Panc1 (cell line): ENCODE measurements around the gene PF4V1. TPM values are rescaled to one million over a fixed set of nuclear protein-coding genes. Genes with fewer than 3 reads are reported as not detected.

Experiments used
- ATAC-seq: fragments of 200-7000 bp; cut with Tn5 transposase; 2 replicates; pipeline ENCODE4 v1.9.1; 2020; ENCODE audit warnings: mild to moderate bottlenecking, moderate library complexity
- BruUV-seq: library from RNA; stranded (reverse); fragments of 400-500 nt; replicated peaks from 2 replicates; lab custom pipeline; 2021; lab: Mats Ljungman, UMichigan
- CTCF ChIA-PET: fragments of 300-600 bp; sonication (Branson Sonifier 250); formaldehyde crosslinking; loops from one replicate; lab custom pipeline; 2022; ENCODE audit warnings: antibody characterized with exemption; lab: Charles Lee
- POLR2A ChIA-PET: fragments of 300-600 bp; sonication (Branson Sonifier 250); formaldehyde crosslinking; loops from one replicate; lab custom pipeline; 2022; ENCODE audit warnings: antibody characterized with exemption; lab: Charles Lee
- DNase-seq: peaks from one replicate; pipeline ENCODE4 v3.0.0-alpha.2; 2010; ENCODE audit warnings: low read depth, low spot score
- H3K27ac ChIP-seq: 2 replicates; pipeline ENCODE4 v1.5.1; 2011; ENCODE audit warnings: mild to moderate bottlenecking, low read length, inconsistent platforms
- H3K27me3 ChIP-seq: fragments of 200-500 bp; sonication (Bioruptor generic); 2 replicates; pipeline ENCODE4 v1.6.0; 2014; ENCODE audit warnings: low read length, inconsistent platforms; ENCODE audit not compliant: control insufficient read depth, insufficient read depth
- H3K36me3 ChIP-seq: fragments of 200-500 bp; sonication (Bioruptor generic); 2 replicates; pipeline ENCODE4 v1.5.1; 2014; ENCODE audit warnings: inconsistent platforms, mild to moderate bottlenecking, low read length, moderate library complexity; ENCODE audit not compliant: control insufficient read depth, insufficient read depth
- H3K4me1 ChIP-seq: 2 replicates; pipeline ENCODE4 v1.5.1; 2011; ENCODE audit warnings: inconsistent platforms, mild to moderate bottlenecking, low read length, moderate library complexity; ENCODE audit not compliant: control insufficient read depth, insufficient read depth
- H3K4me3 ChIP-seq, 2 experiments: 2 replicates each; pipeline ENCODE4 v1.5.1; 2011 to 2012; ENCODE audit warnings: low read depth in 2 of 2, low read length in 2 of 2, mild to moderate bottlenecking in 2 of 2, inconsistent platforms in 1 of 2, moderate library complexity in 1 of 2
- H3K9me3 ChIP-seq: fragments of 200-500 bp; sonication (Bioruptor generic); 2 replicates; pipeline ENCODE4 v1.5.1; 2014; ENCODE audit warnings: low read depth, mild to moderate bottlenecking, inconsistent platforms, low read length, moderate library complexity; ENCODE audit not compliant: control insufficient read depth, insufficient read depth
- POLR2AphosphoS5 ChIP-seq: IDR thresholded peaks from 2 replicates; pipeline ENCODE4 v1.6.1; 2012; ENCODE audit warnings: mild to moderate bottlenecking, low read depth, low read length, moderate library complexity
- SIN3A ChIP-seq: IDR thresholded peaks from 2 replicates; pipeline ENCODE4 v1.6.1; 2012; ENCODE audit warnings: low read depth, mild to moderate bottlenecking, low read length, moderate library complexity, borderline replicate concordance; ENCODE audit not compliant: insufficient read depth
- TCF7L2 ChIP-seq: IDR thresholded peaks from 2 replicates; pipeline ENCODE4 v1.6.1; 2011; ENCODE audit warnings: mild to moderate bottlenecking, low read depth, low read length, inconsistent platforms
- in situ Hi-C: cut with HindIII; loops from 2 replicates; pipeline ENCODE4 v1.10.0; 2016; ENCODE audit warnings: low sequenced_read_pairs, low pct_unique_long_range_greater_than_20kb
- intact Hi-C: fragments of 100-400 bp; cut with micrococcal nuclease; formaldehyde crosslinking; loops from one replicate; pipeline ENCODE4 v1.10.0; 2022; ENCODE audit not compliant: unreplicated experiment
- total RNA-seq: library from RNA; stranded (reverse); gene quantifications from one replicate; pipeline ENCODE4 v1.2.1, GENCODE V29; 2021; ENCODE audit not compliant: unreplicated experiment
- TF ChIP-seq, protein P1 (sequence below): fragments of 450-650 bp; IDR thresholded peaks from 2 replicates; pipeline ENCODE4 v1.5.1; 2017; ENCODE audit warnings: mild to moderate bottlenecking
- TF ChIP-seq, protein P2 (sequence below), 2 experiments: IDR thresholded peaks; 2 replicates each; pipeline ENCODE4 v1.6.1; 2011 to 2012; ENCODE audit warnings: low read depth in 2 of 2, control low read depth in 1 of 2, low read length in 1 of 2, mild to moderate bottlenecking in 1 of 2, moderate library complexity in 1 of 2; ENCODE audit not compliant: insufficient read depth in 1 of 2

Gene PF4V1
- total RNA-seq, 1 experiment from 2014 or later = 0.51 TPM

DNA sequence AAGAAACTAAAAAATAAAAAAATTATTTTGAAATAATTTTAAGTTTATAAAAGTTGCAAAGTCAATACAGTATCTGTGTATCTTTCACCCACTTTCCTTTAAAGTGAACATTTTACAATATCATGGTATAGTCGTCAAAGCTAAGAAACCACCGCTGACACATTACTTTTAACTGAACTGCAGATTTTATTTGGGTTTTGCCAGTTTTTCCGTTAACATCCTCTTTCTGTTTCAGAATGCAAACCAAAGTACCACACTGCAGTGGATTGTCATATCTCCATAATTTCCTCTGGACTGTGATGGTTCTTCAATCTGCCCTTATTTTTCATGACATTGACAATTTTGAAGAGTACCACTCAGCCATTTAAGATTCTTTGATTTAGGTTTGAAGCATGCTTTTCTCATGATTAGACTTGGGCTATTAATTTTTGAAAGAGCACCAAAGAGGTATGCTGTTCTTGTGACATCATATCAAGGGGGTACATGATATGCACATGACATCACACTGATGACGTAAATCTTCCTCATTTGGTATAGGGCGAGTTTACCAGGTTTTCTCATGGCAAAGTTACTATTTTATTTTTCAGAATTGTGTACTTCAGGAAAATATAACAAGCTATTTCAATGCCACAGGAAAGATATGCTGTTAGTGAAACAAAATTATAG, 12.5 kb downstream of the PF4V1 start:
- no peaks in the 10 kb centered on the region for H3K27me3 ChIP-seq
- intact Hi-C loops (loop anchor here (5.0 kb wide), 1 partner anchor 203 kb away; no protein-coding TSS in a partner anchor), in situ Hi-C loops (no loop called here)
- CTCF ChIA-PET = no interaction called here
- no peaks in the 10 kb centered on the region for H3K36me3 ChIP-seq
- DNase-seq (no peak), ATAC-seq (no peak)
- H3K4me3 ChIP-seq = no peak overlapping the region
- no TSS peak for BruUV-seq
- peaks cover 5% of the 10 kb centered on the region for H3K4me1 ChIP-seq
- no peak overlapping the region; the same call in 1 of the 2 replicates for H3K27ac ChIP-seq
- no peaks in the 10 kb centered on the region for H3K9me3 ChIP-seq
- TF ChIP-seq POLR2AphosphoS5 = no peak
- no peak for TF ChIP-seq TCF7L2
- TF ChIP-seq, protein P1, sequence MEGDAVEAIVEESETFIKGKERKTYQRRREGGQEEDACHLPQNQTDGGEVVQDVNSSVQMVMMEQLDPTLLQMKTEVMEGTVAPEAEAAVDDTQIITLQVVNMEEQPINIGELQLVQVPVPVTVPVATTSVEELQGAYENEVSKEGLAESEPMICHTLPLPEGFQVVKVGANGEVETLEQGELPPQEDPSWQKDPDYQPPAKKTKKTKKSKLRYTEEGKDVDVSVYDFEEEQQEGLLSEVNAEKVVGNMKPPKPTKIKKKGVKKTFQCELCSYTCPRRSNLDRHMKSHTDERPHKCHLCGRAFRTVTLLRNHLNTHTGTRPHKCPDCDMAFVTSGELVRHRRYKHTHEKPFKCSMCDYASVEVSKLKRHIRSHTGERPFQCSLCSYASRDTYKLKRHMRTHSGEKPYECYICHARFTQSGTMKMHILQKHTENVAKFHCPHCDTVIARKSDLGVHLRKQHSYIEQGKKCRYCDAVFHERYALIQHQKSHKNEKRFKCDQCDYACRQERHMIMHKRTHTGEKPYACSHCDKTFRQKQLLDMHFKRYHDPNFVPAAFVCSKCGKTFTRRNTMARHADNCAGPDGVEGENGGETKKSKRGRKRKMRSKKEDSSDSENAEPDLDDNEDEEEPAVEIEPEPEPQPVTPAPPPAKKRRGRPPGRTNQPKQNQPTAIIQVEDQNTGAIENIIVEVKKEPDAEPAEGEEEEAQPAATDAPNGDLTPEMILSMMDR = no peak
- TF ChIP-seq SIN3A = no peak
- TF ChIP-seq, protein P2, sequence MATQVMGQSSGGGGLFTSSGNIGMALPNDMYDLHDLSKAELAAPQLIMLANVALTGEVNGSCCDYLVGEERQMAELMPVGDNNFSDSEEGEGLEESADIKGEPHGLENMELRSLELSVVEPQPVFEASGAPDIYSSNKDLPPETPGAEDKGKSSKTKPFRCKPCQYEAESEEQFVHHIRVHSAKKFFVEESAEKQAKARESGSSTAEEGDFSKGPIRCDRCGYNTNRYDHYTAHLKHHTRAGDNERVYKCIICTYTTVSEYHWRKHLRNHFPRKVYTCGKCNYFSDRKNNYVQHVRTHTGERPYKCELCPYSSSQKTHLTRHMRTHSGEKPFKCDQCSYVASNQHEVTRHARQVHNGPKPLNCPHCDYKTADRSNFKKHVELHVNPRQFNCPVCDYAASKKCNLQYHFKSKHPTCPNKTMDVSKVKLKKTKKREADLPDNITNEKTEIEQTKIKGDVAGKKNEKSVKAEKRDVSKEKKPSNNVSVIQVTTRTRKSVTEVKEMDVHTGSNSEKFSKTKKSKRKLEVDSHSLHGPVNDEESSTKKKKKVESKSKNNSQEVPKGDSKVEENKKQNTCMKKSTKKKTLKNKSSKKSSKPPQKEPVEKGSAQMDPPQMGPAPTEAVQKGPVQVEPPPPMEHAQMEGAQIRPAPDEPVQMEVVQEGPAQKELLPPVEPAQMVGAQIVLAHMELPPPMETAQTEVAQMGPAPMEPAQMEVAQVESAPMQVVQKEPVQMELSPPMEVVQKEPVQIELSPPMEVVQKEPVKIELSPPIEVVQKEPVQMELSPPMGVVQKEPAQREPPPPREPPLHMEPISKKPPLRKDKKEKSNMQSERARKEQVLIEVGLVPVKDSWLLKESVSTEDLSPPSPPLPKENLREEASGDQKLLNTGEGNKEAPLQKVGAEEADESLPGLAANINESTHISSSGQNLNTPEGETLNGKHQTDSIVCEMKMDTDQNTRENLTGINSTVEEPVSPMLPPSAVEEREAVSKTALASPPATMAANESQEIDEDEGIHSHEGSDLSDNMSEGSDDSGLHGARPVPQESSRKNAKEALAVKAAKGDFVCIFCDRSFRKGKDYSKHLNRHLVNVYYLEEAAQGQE (IDR thresholded peaks at IDR 0.05; ENCODE audit: insufficient read depth in 1 of 2, low read depth in 2 of 2, low read length in 1 of 2) = no peak
- POLR2A ChIA-PET = no interaction called here

DNA sequence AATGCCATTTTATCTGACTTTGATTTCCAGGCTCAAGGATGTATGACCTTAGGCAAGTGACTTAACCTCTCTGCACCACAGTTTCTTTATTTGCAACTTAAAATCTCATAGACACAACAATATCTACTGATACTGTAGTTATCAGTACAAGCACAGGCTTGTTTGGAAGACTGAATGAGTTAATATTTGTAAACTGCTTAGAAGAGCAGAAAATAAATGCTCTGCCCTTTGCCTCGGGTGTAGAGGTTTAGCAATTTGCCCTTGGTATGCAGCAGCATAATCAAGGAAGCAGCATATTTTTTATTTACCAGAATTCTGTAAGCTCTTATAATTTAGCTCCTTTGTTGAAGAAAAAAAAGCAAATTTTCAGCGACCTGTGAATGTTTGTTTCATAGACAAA, 13.2 kb downstream of the PF4V1 start:
- Histone ChIP-seq H3K9me3 (no peaks in the 10 kb centered on the region), H3K27ac (no peak overlapping the region; the same call in 1 of the 2 replicates), H3K4me1 (peaks cover 5% of the 10 kb centered on the region), H3K27me3 (no peaks in the 10 kb centered on the region), H3K4me3 (no peak overlapping the region), H3K36me3 (no peaks in the 10 kb centered on the region)
- intact Hi-C loops = loop anchor here (5.0 kb wide), 1 partner anchor 204 kb away; no protein-coding TSS in a partner anchor
- no peak for TF ChIP-seq POLR2AphosphoS5
- TF ChIP-seq, protein P2 (IDR thresholded peaks at IDR 0.05; ENCODE audit: insufficient read depth in 1 of 2, low read depth in 2 of 2, low read length in 1 of 2) = no peak
- POLR2A ChIA-PET = no interaction called here
- DNase-seq (no peak), ATAC-seq (no peak)
- BruUV-seq = no TSS peak
- CTCF ChIA-PET = no interaction called here
- in situ Hi-C loops = no loop called here
